Esophagus squamous epithelium (tissue), 5 donors: ENCODE data around the gene ABO. TPM values are rescaled to one million over a fixed set of nuclear protein-coding genes. Genes with fewer than 3 reads are reported as not detected.

Experiments used
- DNase-seq: peaks from one replicate; lab custom pipeline; 2025; lab: John Stamatoyannopoulos, UW
- H3K27ac ChIP-seq, 4 donors: fragments of 200-600 bp; sonication (generic); one replicate each; pipeline ENCODE4 v1.5.1; 2016 to 2019; ENCODE audit warnings: mild to moderate bottlenecking in 1 of 4
- H3K27me3 ChIP-seq, 4 donors: fragments of 200-600 bp; sonication (generic); 1 replicate in 3 of 4; 2 replicates in 1 of 4; pipeline versions ENCODE4 v1.5.1 to v1.6.0; 2017 to 2021; ENCODE audit warnings: antibody characterized with exemption in 1 of 4
- H3K36me3 ChIP-seq, 3 donors: fragments of 200-600 bp; sonication (generic); one replicate each; pipeline ENCODE4 v1.5.1; 2016 to 2019
- H3K4me1 ChIP-seq, 3 donors: fragments of 200-600 bp; sonication (generic); one replicate each; pipeline ENCODE4 v1.5.1; 2017 to 2019
- H3K4me3 ChIP-seq, 4 donors: fragments of 200-600 bp; sonication (generic); 1 replicate in 3 of 4; 2 replicates in 1 of 4; pipeline ENCODE4 v1.5.1; 2016 to 2019; ENCODE audit warnings: mild to moderate bottlenecking in 2 of 4, moderate library complexity in 1 of 4
- H3K9me3 ChIP-seq, 3 donors: fragments of 200-600 bp; sonication (generic); one replicate each; pipeline ENCODE4 v1.5.1; 2016 to 2019
- CTCF ChIP-seq, 6 experiments: fragments of 450-650 bp in 4 of 6; fragments of 200-600 bp in 2 of 6; sonication (generic) in 2 of 6; IDR thresholded peaks; one replicate each; pipeline ENCODE4 v1.5.1; 2016 to 2019; ENCODE audit warnings: antibody characterized with exemption in 6 of 6, mild to moderate bottlenecking in 4 of 6, moderate library complexity in 4 of 6
- POLR2A ChIP-seq, 4 donors: fragments of 450-650 bp; IDR thresholded peaks; one replicate each; pipeline ENCODE4 v1.6.1; 2017; ENCODE audit warnings: antibody characterized with exemption in 4 of 4, mild to moderate bottlenecking in 4 of 4, moderate library complexity in 3 of 4
- WGBS, 2 donors: methylation state at CpG; one replicate each; pipeline ENCODE4 v1.1.5; 2018; 5-methylcytosine and 5-hydroxymethylcytosine counted together
- intact Hi-C: fragments of 100-400 bp; cut with DNase I; formaldehyde crosslinking; loops from one replicate; pipeline ENCODE4 v1.15.0; 2022
- total RNA-seq, 4 donors: library from RNA; depleted of rRNA; stranded (reverse); fragments of >200 nt; gene quantifications; one replicate each; pipeline ENCODE4 v1.1.0, GENCODE V29; 2016
- donor health status: DM: yes; HTN: yes; CAD: no.

Gene ABO
- total RNA-seq = 10 to 100 TPM in 2 of 4 donors, 1 to 10 TPM in 2; 3.4 to 48.8 (median 8.2) TPM

GRCh38 chr9:133275105-133276000 is at the start of gene ABO:
ABO (minus strand) TSS chr9:133275201.
- TF ChIP-seq POLR2A (IDR thresholded peaks at IDR 0.05) = peak in 1 of 4 donors; percentile 16
- peak in 3 of 6 experiments; percentile 30 to 46 (median 35) for TF ChIP-seq CTCF (IDR thresholded peaks at IDR 0.05)
- Histone ChIP-seq H3K27me3 (peaks cover 0 to 51% (median 0%) of the 10 kb centered on the region in 4 donors), H3K4me3 (peak within 1 kb of the TSS; percentile 65 to 75 (median 72)), H3K9me3 (no peaks in the 10 kb centered on the region), H3K36me3 (no peaks in the 10 kb centered on the region), H3K4me1 (peaks cover 7 to 49% (median 27%) of the 10 kb centered on the region in 3 donors), H3K27ac (peak within 1 kb of the TSS; percentile 87 to 92 (median 91))
- intact Hi-C loops = no loop called here
- no peak for DNase-seq
- WGBS, 2 donors = 6 to 17% methylated on average over 1 to 3 of the region's 110 CpGs

- Histone ChIP-seq H3K27ac (no peak overlapping the region), H3K4me1 (peaks cover 0 to 4% (median 0%) of the 10 kb centered on the region in 3 donors), H3K36me3 (no peaks in the 10 kb centered on the region), H3K4me3 (no peak overlapping the region), H3K27me3 (no peaks in the 10 kb centered on the region), H3K9me3 (no peaks in the 10 kb centered on the region)
- TF ChIP-seq POLR2A (IDR thresholded peaks at IDR 0.05) (no peak), CTCF (IDR thresholded peaks at IDR 0.05) (no peak)
- intact Hi-C loops = loop anchor here (5.0 kb wide), 1 partner anchor 137 kb away; no protein-coding TSS in a partner anchor
- WGBS, 2 donors = 78 to 82% methylated on average over 13 of the region's 13 CpGs
- DNase-seq = no peak
These were observed 49.1 kb upstream of the ABO start for GRCh38 chr9:133323991-133324703.

- H3K27me3 ChIP-seq = no peaks in the 10 kb centered on the region
- intact Hi-C loops = loop anchor here (5.0 kb wide), 1 partner anchor 136 kb away; no protein-coding TSS in a partner anchor
- no peak overlapping the region for H3K4me3 ChIP-seq
- no peaks in the 10 kb centered on the region for H3K4me1 ChIP-seq
- TF ChIP-seq CTCF (IDR thresholded peaks at IDR 0.05) = no peak
- no peak for TF ChIP-seq POLR2A (IDR thresholded peaks at IDR 0.05)
- no peaks in the 10 kb centered on the region for H3K9me3 ChIP-seq
- DNase-seq = no peak
- H3K27ac ChIP-seq = no peak overlapping the region
- no peaks in the 10 kb centered on the region for H3K36me3 ChIP-seq
- WGBS, 2 donors = 83 to 95% methylated on average over 9 to 10 of the region's 10 CpGs
These were observed 48.2 kb upstream of the ABO start for GRCh38 chr9:133323211-133323610.

GRCh38 chr9:133322701-133323100 is 47.7 kb upstream of the ABO start:
- Histone ChIP-seq H3K9me3 (no peaks in the 10 kb centered on the region), H3K4me3 (no peak overlapping the region), H3K36me3 (no peaks in the 10 kb centered on the region), H3K4me1 (no peaks in the 10 kb centered on the region), H3K27me3 (no peaks in the 10 kb centered on the region), H3K27ac (no peak overlapping the region)
- intact Hi-C loops = loop anchor here (5.0 kb wide), 1 partner anchor 135 kb away; no protein-coding TSS in a partner anchor
- DNase-seq = no peak
- WGBS, 2 donors = 77 to 90% methylated on average over 2 to 6 of the region's 14 CpGs
- TF ChIP-seq POLR2A (IDR thresholded peaks at IDR 0.05) (no peak), CTCF (IDR thresholded peaks at IDR 0.05) (no peak)
